ENCODE results near the gene TIMM23.
"Not testable (repeated sequence)": the region's sequence is repeated elsewhere in the genome, so short reads cannot be mapped to it uniquely, and the experiment has no call there.

The TIMM23 gene

DNA sequence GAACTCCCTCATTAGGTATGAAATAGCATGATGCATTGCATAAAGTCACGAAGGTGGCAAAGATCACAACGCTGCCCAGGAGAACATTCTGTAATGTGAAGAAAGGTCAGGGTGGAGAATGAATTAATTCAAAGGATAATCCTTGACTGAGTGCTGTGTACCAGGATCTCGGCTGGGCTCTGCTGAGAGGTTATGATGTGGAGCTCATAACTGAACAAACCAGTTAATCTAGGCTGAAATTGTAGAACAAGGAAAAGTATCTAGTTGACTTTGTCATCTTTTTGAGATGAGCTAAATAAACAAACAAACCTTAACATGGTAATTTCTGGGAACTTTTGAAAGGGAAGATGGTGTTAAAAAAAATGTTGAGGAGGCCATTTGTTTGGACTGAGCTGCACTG is 67.7 kb downstream of the TIMM23 start:
- TF ChIP-seq JUND (IDR thresholded peaks at IDR 0.05; ENCODE audit: low read depth), result no peak
- in situ Hi-C loops (cut with HindIII; ENCODE audit: low pct_unique_long_range_greater_than_20kb, low sequenced_read_pairs), result no loop called here
- peak in 1 of 2 experiments; percentile 74 for DNase-seq (ENCODE audit: low read depth in 1 of 2, low spot score in 1 of 2)

DNA sequence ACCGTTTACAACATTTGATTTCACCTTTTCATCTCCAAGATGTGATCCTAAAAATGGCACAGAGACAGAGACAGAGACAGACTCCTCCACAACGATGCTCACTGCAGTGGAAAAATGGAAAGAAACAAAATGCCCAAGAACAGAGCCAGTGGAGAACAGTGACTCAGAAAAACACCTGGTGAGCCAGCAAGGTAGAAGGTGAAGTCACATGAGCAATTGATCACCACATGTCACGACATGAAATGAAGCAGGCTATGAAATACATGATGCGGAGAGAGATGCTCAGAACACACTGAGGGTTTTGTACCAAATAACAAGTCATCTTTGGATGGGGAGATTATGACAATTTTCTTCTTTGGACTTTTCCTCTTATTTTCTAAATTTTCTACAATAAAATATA is 70.2 kb downstream of the TIMM23 start:
- in situ Hi-C loops (cut with HindIII; ENCODE audit: low pct_unique_long_range_greater_than_20kb, low sequenced_read_pairs), result no loop called here
- DNase-seq (ENCODE audit: low read depth in 1 of 2, low spot score in 1 of 2), result no peak
- TF ChIP-seq JUND (IDR thresholded peaks at IDR 0.05; ENCODE audit: low read depth), result no peak

DNA sequence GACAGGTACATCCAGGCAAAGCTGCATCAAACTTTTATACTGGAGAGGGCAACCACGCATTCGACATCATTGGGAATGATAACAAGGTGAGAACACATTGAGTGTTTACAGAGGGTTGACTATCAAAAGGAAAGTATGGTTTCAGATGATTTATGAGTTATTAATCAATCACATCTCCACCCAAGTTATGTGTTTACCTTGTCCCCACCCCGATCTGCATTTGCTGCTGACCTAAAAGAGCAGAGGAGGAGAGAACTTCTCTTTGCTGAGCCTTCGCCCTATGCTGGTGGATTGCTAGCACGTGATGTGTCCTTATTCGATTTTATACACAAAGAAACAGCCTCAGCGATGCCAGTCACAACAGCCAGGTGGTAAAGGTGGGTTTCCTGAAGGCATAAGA is 74.0 kb downstream of the TIMM23 start, which contains the start of gene MSMB:
Gene MSMB, minus strand, starts transcription at position 9 of the 400 bp plus-strand sequence. CDS start 32 bp downstream, outside the sequence.
- DNase-seq (ENCODE audit: low read depth in 1 of 2, low spot score in 1 of 2), result no peak
- in situ Hi-C loops (cut with HindIII; ENCODE audit: low pct_unique_long_range_greater_than_20kb, low sequenced_read_pairs), result no loop called here
- TF ChIP-seq JUND (IDR thresholded peaks at IDR 0.05; ENCODE audit: low read depth), result no peak

DNA sequence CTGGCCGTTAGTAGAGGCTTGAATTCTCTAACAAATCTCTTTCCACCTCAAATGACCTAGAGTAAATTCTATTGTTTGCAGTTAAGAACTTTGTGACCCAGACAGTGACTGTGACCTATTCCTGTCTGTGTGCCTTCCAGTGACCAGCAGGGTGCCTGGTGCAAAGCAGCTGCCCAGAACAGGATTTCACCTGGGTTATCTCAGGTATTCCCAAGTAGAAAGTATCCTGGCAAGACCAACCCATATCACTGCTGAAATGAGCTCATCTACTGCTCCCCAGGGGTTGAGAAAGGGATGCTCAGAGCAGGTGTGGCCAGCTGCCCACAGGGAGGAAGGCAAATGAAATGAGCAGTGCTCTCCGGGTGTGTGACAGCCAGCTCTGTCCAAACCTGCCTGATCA is 75.9 kb downstream of the TIMM23 start:
- DNase-seq (ENCODE audit: low read depth in 1 of 2, low spot score in 1 of 2), result peak in 1 of 2 experiments; percentile 75
- no peak for TF ChIP-seq JUND (IDR thresholded peaks at IDR 0.05; ENCODE audit: low read depth)
- in situ Hi-C loops (cut with HindIII; ENCODE audit: low pct_unique_long_range_greater_than_20kb, low sequenced_read_pairs), result no loop called here

DNA sequence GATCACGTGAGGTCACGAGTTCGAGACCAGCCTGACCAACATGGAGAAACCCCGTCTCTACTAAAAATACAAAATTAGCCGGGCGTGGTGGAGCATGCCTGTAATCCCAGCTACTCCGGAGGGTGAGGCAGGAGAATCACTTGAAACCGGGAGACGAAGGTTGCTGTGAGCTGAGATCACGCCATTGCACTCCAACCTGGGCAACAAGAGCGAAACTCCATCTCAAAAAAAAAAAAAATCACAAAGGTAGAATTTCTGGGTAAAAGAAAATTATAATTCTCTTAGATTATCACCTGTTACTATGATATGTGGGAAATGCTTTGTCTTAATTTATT is 77.2 kb downstream of the TIMM23 start:
- DNase-seq (ENCODE audit: low read depth in 1 of 2, low spot score in 1 of 2); in situ Hi-C loops (cut with HindIII; ENCODE audit: low pct_unique_long_range_greater_than_20kb, low sequenced_read_pairs): not testable (repeated sequence)

DNA sequence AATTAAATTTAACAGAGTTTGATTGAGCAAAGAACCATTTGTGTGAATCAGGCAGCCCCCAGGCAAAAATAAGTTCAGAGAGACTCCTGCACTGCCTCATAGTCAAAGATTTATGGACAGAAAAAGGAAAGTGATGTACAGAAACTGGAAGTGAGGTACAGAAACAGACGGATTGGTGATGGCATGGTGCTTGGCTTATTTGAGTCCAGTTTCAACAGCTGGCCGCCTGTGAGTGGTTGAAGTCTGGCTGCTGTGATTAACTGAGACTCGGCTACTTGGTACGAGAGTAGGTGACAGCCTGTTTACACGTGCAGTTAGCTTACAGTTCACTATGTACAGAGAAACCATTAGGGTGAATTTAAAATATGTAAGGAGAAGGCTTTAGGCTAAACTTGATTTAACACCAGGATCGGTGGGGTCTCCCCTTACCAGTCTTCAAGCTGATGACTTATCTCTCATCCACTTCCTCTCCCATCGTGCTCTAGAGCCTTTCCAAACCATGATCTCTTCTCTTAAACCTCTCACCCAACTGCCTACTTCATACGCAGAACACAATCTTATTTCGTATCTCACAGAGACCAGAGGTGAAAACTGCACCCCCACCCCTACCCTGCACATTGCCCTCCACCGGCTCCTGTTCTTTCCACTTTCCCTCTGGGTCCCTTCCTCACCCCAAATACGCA is 78.8 kb downstream of the TIMM23 start:
- in situ Hi-C loops (cut with HindIII; ENCODE audit: low pct_unique_long_range_greater_than_20kb, low sequenced_read_pairs), result no loop called here
- TF ChIP-seq JUND (IDR thresholded peaks at IDR 0.05; ENCODE audit: low read depth), result no peak
- no peak for DNase-seq (ENCODE audit: low read depth in 1 of 2, low spot score in 1 of 2)

DNA sequence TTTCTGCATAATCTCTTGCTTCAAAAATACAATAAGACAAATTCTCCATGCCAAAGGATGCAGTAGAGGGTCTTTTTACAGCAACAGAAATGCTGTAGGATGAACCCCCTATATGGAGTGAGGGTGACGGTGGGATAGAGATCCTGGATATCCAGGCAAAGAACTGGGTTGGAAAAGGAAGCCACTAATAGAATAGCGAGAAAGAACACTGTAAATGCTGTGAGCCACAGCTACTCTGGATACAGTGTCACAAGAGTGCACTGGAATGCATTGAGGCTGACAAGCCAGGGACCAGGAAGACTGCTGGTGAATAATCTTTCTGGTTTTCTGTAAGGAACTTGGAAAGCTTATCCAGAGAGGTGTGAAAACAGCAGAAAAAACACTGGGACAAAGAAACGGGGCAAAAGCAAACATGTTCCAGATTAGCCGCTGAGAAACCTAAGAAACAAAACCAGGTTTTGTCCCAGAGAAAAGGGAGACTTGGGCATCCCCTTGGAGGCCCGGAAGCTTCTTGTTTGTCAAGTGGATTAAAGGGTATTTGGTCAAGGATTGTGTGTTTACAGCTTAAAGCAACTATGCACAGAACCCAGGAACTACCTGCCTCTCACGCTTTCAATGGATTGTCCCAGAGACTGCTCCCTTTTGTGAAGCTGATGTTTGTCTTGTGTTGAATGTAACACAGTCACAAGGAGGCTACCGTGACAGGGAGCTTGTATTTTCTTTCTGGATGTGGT is 79.9 kb downstream of the TIMM23 start:
- DNase-seq (ENCODE audit: low read depth in 1 of 2, low spot score in 1 of 2), result peak; percentile 57 to 92
- in situ Hi-C loops (cut with HindIII; ENCODE audit: low pct_unique_long_range_greater_than_20kb, low sequenced_read_pairs), result no loop called here
- TF ChIP-seq JUND (IDR thresholded peaks at IDR 0.05; ENCODE audit: low read depth), result no peak

DNA sequence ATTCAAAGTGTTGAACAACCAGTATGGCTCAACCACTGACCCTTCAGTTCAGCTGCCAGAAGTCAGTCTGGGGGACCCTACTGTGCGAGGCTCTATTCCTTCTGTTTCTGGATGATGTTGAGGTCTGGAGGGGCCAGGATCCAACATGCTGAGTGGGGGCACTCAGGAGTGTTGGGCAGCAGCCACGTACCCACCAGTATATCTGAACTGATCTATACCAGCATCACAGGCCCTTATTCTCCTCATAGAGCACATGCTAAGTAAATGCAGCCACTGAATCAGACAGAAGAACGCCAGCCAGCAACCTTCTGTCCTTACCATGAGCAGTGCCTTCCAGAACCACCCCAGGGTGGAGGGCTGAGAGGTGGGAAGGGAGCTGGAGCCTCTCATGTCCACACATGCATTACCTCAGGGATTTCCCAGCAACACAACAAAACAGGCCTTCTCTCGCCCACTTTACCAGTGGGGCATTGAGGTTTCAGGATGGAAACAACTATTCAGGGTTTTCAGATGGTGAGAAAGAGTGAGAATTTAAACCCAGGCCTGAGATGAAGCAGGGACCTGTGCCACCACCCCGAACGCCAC is 80.6 kb downstream of the TIMM23 start:
- DNase-seq (ENCODE audit: low read depth in 1 of 2, low spot score in 1 of 2), result no peak
- TF ChIP-seq JUND (IDR thresholded peaks at IDR 0.05; ENCODE audit: low read depth), result no peak
- in situ Hi-C loops (cut with HindIII; ENCODE audit: low pct_unique_long_range_greater_than_20kb, low sequenced_read_pairs), result no loop called here
